Measurements from ENCODE around the gene HDLBP.
"Not testable (repeated sequence)": the region's sequence is repeated elsewhere in the genome, so short reads cannot be mapped to it uniquely, and the experiment has no call there.

The HDLBP gene

DNA sequence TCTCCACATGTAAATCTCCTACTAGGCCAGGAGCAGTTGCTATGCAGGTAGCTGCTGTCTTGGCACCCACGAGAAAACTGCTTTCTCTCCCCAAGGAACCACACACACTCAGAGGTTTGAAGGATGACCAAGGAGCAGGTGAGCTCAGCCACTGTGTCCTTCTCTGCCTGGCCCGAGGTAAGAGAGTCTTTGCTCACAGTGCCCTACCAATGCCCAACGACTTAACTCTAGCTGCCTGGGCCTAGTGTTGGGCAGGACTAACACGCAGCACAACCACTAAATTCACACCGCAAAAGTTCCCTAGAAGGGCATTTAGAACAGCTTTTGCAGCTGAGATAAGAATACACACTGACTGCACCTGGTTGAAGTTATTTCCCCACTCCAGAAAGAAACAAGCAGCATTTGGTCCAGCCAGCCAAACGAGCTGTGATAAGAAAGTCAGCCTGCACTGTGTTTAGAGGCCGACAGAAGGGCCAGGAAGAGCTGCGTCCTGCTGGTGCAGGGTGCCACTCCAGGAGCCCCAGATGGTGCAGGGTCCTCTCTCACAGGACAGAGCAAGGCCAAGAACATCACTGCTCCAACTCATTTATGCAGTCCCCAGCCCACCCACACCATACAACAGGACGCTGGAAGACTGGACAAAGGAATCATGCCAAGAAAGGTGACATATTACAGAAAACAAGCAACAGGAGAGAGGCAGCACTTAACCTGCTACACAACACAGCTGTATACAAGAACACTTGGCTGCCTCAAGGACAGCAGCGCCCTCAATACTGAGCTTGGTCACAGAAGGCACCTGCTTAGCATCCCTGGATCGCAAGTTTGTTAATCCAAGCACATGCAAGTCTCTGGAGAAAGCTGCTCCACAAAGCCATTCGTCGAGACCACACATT is 12.5 kb downstream of the HDLBP start:
- TF ChIP-seq GATA1 (IDR thresholded peaks at IDR 0.05; ENCODE audit: low read depth, low read length) (no peak), POLR2A (IDR thresholded peaks at IDR 0.05; ENCODE audit: low read length) (no peak)
- peak; percentile 22 to 50 for DNase-seq

DNA sequence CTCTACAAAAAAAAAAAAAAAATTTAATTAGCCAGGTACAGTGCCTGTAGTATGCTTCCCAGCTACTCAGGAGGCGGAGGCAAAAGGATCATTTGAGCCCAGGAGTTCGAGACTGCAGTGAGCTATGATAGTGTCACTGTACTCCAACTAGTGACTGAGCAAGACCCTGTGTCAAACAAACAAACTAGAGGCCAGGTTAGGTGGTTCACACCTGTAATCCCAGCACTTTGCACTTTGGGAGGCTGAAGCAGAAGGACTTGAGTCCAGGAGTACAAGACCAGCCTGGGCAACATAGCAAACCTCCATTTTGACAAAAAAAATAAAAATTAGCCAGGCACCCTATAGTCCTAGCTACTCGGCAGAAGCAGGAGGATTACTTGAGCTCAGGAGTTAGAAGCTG is 13.4 kb downstream of the HDLBP start:
- TF ChIP-seq GATA1 (IDR thresholded peaks at IDR 0.05; ENCODE audit: low read depth, low read length) (no peak), POLR2A (IDR thresholded peaks at IDR 0.05; ENCODE audit: low read length) (no peak)
- no peak for DNase-seq

DNA sequence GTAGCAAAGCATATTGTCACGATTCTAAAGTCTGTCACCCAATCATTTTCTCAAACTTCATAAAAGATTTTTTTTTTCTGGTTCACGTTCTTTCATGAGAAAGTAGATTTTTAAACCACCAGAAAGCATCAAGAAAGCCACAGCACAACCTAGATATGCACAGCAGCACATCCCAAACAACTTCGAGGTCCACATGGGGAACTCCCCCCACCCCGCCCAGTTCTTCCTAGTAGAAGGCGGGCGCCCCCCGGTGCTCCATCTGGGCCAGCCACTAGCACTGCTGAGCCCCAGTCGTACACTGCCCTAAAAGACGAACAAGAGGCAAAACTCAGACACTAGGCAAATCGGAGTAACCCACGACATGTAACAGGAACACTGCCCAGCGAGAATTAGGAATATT is 15.5 kb downstream of the HDLBP start:
- DNase-seq: peak; percentile 34 to 51
- TF ChIP-seq GATA1 (IDR thresholded peaks at IDR 0.05; ENCODE audit: low read depth, low read length) (no peak), POLR2A (IDR thresholded peaks at IDR 0.05; ENCODE audit: low read length) (no peak)

DNA sequence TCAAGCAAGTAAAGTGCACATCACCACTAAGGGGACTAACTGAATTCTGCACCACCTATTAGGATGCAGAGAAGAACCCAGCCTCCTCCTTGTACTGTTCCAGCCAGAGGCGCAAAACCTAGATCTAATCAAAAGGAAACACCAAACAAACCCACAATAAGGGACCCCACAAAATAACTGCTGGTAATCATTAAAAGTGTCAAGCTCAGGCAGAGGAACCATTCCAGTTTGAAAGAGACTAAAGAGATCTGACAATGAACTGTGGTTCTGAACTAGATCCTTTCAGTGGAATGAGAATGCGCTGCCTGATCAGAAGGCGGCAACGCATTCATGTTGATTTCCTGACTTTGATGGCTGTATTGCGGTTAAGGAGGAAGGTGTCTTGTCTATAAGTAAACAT is 16.8 kb downstream of the HDLBP start:
- TF ChIP-seq GATA1 (IDR thresholded peaks at IDR 0.05; ENCODE audit: low read depth, low read length) (no peak), POLR2A (IDR thresholded peaks at IDR 0.05; ENCODE audit: low read length) (no peak)
- no peak for DNase-seq

DNA sequence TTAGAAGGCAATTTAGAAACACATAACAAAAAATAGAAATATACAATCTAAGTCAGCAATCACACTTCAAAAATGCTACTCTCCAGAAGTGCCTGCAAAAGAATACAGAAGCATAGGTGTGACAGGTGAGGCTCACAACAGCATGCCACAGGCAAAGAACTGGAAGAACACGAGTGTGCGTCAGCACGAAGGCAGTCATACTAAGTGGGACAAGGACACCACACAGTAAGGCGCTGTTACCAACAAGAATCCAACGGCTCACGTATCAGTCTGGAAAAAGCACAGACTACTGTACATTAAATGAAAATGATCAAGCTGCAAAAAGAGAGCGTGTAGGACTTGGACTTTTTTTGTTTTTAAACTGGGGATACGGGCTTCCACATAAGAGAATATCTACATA is 18.7 kb downstream of the HDLBP start:
- DNase-seq: no peak
- TF ChIP-seq POLR2A (IDR thresholded peaks at IDR 0.05; ENCODE audit: low read length): no peak
- TF ChIP-seq GATA1 (IDR thresholded peaks at IDR 0.05; ENCODE audit: low read depth, low read length): no peak

DNA sequence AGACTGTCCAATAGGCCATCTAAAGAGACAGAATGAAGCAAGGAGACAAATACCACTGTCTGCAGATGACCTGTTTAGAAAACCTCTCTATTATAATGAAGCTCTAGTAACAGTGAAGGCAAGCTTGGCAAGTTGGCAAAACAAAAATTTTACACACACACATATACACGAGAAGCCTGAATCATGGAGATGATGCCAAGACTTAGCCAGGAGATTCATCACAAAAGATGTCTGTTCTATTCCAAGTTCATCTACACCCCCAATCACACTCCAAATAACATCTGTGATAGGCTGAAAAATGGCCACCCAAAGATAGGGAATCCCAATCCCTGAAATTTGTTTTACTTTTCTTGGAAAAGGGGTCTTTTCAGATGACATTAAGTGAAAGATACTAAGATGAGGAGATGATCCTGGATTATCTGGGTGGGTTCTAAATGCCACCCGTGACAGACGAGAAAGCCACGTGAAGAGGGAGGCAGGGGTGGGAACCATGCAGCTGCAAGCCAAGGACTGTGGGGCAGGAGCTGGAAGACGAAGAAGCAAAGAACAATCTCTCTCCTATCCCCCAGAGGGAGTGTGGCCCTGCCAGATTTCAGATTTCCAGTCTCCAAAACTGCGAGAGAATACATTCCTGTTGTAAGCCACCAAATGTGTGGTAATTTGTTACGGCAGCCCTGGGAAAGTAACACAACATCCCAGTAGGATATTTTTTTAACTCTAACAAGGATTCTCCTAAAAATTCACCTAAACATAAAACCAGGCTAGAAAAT is 20.0 kb downstream of the HDLBP start:
- TF ChIP-seq GATA1 (IDR thresholded peaks at IDR 0.05; ENCODE audit: low read depth, low read length) (no peak), POLR2A (IDR thresholded peaks at IDR 0.05; ENCODE audit: low read length) (no peak)
- DNase-seq: no peak

DNA sequence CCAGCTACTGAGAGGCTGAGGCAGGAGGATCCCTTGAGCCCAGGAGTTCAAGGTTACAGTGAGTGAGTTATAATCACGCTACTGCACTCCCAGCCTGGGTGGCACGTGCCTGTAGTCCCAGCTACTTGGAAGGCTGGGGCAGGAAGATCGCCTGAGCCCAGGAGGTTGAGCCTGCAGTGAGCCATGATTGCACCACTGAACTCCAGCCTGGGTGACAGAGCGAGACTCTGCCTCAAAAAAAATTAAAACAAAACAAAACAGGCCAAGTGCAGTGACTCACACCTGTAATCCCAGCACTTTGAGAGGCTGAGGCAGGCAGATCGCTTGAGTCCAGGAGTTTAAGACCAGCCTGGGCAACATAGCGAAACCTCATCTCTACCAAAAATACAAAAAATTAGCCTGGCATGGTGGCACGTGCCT is 22.1 kb downstream of the HDLBP start:
- not testable (repeated sequence) for DNase-seq

DNA sequence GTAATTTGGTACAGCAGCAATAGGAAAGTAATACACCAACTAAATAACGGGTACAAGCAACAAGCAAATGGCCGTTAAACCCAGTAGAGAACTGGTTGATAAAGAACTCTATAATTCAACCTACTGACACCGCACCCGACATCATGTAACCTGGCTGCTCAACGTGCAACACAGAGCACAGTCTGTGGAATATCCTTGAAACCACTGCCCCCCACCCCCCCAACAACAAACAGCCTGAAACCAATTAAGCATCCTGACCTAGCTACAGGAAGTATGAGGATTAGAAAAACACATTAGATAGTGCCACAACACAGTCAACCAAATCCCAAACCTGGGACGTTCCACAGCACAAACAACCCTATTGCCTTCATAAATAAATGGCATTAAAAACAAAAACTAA is 23.5 kb downstream of the HDLBP start:
- no peak for DNase-seq

DNA sequence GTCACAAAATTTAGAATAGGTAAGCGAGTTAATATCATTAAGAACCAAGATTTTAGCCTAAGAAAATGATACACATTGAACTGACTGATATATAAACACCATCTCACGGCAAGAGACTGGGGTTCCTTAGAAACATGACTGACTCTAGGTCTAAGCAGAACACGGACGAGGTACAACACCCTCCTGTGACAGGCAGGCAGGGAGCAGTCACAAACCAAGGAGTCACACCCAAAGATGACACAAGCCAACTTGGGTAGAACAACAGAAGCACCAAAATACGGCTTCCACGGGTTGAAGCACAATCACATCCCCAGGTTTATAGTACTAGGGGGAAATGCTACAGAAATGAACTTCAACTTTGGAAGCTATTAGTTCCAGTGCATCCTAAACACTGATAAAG is 24.3 kb downstream of the HDLBP start:
- DNase-seq: no peak
- TF ChIP-seq GATA1 (IDR thresholded peaks at IDR 0.05; ENCODE audit: low read depth, low read length) (no peak), POLR2A (IDR thresholded peaks at IDR 0.05; ENCODE audit: low read length) (no peak)

More for the DNA sequence above, 23.5 kb downstream of the HDLBP start:
- no peak for TF ChIP-seq POLR2A (IDR thresholded peaks at IDR 0.05; ENCODE audit: low read length)
- TF ChIP-seq GATA1 (IDR thresholded peaks at IDR 0.05; ENCODE audit: low read depth, low read length): no peak

DNA sequence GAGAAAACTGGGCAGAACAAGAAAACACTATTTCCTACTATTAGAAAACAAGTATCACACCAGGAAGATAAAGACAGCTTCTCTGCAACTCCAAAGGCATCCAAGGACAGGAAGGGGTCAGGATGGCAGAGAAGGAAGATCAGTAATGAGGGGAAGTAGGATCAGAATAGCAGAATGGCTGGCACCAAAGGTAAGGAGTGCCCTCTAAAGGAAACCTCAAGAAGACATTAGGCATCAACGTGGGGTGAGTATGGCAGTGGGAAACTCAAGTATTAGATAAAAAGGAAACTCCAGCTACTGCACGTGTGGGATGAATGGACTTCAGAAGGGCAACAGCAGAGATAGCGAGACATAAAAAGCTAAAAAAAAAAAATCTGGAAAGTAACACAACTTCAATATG is 25.9 kb downstream of the HDLBP start:
- no peak for TF ChIP-seq GATA1 (IDR thresholded peaks at IDR 0.05; ENCODE audit: low read depth, low read length)
- TF ChIP-seq POLR2A (IDR thresholded peaks at IDR 0.05; ENCODE audit: low read length): no peak
- no peak for DNase-seq

DNA sequence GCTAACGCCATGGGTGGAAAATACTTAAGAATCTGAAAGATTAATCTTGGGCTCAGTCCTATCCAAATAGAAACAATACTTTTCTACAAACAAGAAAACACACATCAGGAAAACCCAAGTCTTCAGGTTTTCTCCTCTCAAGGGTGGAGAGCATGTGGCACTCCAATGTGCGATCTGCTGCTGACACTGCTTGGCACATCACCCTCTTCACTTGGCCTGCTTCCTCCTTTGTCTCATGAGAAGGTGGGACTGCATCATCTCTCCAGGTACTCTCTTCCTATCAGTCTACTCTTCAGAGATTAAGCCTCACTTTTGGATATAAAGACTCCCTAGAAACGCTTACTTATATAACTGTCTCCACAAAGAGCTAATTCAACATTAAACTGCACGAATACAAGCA is 26.4 kb downstream of the HDLBP start:
- no peak for DNase-seq
- TF ChIP-seq POLR2A (IDR thresholded peaks at IDR 0.05; ENCODE audit: low read length) (no peak), GATA1 (IDR thresholded peaks at IDR 0.05; ENCODE audit: low read depth, low read length) (no peak)

DNA sequence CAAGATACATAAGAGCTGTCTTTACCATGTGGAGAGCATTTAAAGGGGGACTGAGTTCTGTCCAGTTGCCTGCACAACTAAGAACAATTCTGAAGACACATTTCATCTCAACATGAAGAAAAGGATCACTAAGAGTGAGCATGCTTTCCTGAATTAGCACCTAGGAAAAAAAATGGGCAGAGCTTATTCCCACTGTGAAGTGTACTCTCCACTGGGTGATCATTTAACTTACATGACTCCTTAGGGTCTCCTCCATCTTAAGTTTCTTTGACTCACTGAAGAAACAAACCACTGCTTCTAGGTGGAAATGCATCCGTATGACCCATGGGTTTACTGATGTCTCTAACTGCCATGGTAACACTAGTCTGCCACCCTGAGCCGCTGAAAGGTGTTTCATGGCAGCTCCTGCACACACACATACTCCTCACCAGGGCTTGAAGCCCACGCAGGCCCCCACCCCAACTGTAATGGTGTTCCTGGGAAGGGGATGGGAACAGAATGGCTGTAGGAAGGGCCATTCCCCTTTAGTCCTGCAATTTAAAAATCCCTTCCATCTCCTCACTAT is 27.1 kb downstream of the HDLBP start:
- TF ChIP-seq POLR2A (IDR thresholded peaks at IDR 0.05; ENCODE audit: low read length) (no peak), GATA1 (IDR thresholded peaks at IDR 0.05; ENCODE audit: low read depth, low read length) (no peak)
- no peak for DNase-seq

DNA sequence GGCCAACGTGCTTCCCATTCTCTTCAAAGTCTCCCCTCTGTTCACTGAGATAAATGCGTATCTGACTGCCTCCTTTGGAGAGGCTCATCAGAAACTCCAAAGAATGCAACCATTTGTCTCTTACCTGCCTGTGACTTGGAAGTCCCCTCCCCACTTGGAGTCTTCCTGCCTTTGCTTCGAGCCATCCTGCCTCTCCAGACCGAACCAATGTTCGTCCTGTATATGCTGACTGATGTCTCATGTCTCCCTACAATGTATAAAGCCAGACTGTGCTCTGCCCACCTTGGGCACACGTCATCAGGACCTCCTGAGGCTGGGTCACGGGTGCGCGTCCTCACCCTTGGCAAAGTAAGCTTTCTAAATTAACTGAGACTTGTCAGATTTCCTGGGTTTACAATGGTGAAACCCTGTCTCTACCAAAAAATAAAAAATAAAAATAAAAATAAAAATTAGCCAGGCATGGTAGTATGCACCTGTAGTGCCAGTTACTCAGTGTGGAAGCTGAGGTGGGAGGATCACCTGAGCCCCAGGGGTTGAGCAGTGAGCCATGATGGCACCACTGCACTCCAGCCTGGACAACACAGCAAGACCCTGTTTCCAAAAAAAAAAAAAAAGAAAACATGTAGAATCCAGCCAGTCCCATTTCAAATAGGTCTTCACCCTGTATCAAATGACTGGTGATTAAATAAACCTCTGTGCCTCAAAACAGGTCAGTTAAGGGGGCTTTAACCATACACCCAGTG is 29.0 kb downstream of the HDLBP start:
- TF ChIP-seq GATA1 (IDR thresholded peaks at IDR 0.05; ENCODE audit: low read depth, low read length) (no peak), POLR2A (IDR thresholded peaks at IDR 0.05; ENCODE audit: low read length) (no peak)
- DNase-seq: no peak

DNA sequence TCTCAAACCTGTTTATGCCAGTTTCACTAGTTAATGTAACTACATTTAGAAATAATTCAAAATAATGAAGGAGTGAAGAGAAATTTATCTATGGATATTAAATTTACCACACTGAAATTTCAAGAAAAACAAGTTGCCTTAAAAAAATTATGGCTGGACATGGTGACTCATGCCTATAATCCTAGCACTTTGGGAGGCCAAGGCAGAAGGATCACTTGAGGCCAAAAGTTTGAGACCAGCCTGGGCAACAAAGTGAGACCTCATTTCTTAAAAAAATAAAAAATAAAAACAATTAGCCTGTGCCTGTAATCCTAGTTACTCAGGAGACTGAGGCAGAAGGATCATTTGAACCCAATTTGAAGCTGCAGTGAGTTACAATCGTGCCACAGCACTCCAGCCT is 29.9 kb downstream of the HDLBP start:
- TF ChIP-seq GATA1 (IDR thresholded peaks at IDR 0.05; ENCODE audit: low read depth, low read length): no peak
- TF ChIP-seq POLR2A (IDR thresholded peaks at IDR 0.05; ENCODE audit: low read length): no peak
- DNase-seq: no peak

All from erythroblast (primary cell).